ENCODE results near the gene NXNL2.

DNA sequence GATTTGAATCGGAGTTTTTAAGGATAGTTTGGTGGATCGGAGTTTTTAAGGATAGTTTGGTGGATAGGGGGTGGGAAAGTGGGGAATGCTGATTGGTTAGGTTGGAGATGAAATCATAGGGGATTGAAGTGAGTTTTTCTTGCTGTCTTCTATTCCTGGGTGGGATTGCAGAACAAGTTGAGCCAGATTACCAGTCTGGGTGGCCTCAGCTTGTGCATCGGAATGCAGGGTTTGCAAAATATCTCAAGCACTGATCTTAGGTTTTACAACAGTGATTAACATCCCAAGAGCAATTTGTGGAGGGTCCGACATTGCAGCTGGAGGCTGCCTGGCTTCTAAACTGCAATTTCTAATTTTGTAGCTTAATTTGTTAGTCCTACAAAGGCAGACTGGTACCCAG lies 23.1 kb upstream of the NXNL2 start:
- TF ChIP-seq, protein P1, sequence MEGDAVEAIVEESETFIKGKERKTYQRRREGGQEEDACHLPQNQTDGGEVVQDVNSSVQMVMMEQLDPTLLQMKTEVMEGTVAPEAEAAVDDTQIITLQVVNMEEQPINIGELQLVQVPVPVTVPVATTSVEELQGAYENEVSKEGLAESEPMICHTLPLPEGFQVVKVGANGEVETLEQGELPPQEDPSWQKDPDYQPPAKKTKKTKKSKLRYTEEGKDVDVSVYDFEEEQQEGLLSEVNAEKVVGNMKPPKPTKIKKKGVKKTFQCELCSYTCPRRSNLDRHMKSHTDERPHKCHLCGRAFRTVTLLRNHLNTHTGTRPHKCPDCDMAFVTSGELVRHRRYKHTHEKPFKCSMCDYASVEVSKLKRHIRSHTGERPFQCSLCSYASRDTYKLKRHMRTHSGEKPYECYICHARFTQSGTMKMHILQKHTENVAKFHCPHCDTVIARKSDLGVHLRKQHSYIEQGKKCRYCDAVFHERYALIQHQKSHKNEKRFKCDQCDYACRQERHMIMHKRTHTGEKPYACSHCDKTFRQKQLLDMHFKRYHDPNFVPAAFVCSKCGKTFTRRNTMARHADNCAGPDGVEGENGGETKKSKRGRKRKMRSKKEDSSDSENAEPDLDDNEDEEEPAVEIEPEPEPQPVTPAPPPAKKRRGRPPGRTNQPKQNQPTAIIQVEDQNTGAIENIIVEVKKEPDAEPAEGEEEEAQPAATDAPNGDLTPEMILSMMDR (IDR thresholded peaks at IDR 0.05), result no peak
- no peak for TF ChIP-seq POLR2A (IDR thresholded peaks at IDR 0.05)
